Left ventricle myocardium inferior (tissue), 1 donor: ENCODE data around the gene CDH11. TPM values are rescaled to one million over a fixed set of nuclear protein-coding genes. Genes with fewer than 3 reads are reported as not detected.

Experiments used
- DNase-seq: peaks from one replicate; pipeline ENCODE4 v3.0.0-alpha.2; 2020
- H3K27ac ChIP-seq: fragments of 200-600 bp; replicated peaks from 2 replicates; pipeline ENCODE4 v1.8.0; 2021
- H3K27me3 ChIP-seq: fragments of 200-600 bp; 2 replicates; pipeline ENCODE4 v1.8.0; 2021; ENCODE audit warnings: low read depth
- H3K36me3 ChIP-seq: fragments of 200-600 bp; 2 replicates; pipeline ENCODE4 v1.8.0; 2021
- H3K4me1 ChIP-seq: fragments of 200-600 bp; 2 replicates; pipeline ENCODE4 v1.8.0; 2021
- H3K4me3 ChIP-seq: fragments of 200-600 bp; 2 replicates; pipeline ENCODE4 v1.8.0; 2021; ENCODE audit warnings: mild to moderate bottlenecking, moderate library complexity
- H3K9me3 ChIP-seq: fragments of 200-600 bp; replicated peaks from 2 replicates; pipeline ENCODE4 v1.8.0; 2021
- intact Hi-C: fragments of 100-400 bp; cut with micrococcal nuclease; formaldehyde crosslinking; loops from one replicate; pipeline ENCODE4 v1.11.0; 2022
- total RNA-seq: library from RNA; stranded (reverse); fragmentation: NEBNext Ultra II Directional; extraction: Animal tissue kit (Norgen Biotek cat#: 25700); gene quantifications from one replicate; pipeline ENCODE4 v1.2.1, GENCODE V29; 2021
- TF ChIP-seq, protein P1 (sequence below): fragments of 200-600 bp; IDR thresholded peaks from 2 replicates; pipeline ENCODE4 v1.8.0; 2021; ENCODE audit warnings: antibody characterized with exemption, mild to moderate bottlenecking, borderline replicate concordance
- donor health status: DM: no; HTN: yes; CAD: no; lungs with severe emphysema.

CDH11 gene
- total RNA-seq, 1 donor from 2014 or later = 20.9 TPM

DNA sequence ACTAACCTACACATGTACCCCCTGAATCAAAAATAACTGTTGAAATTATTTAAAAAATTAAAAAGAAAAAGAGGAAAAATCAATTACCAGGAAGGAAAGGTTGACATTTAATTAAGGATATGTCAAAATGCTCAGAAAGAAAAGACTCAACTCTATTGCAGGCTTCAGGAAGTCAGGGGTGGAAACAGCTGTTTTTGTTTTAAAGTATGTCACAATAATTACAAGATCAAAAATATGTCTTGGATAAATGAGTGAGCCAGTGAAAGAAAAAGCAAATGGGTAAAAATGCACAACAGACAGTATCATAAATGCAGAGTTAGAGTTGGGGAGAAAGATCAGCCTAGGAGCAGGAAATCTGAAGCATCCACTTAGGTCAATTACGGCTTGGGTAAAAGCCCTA, 146.0 kb downstream of the CDH11 start:
- H3K4me1 ChIP-seq = no peaks in the 10 kb centered on the region
- no peak overlapping the region for H3K4me3 ChIP-seq
- H3K9me3 ChIP-seq = no peaks in the 10 kb centered on the region
- peaks cover 4% of the 10 kb centered on the region for H3K36me3 ChIP-seq
- no peak overlapping the region for H3K27ac ChIP-seq
- TF ChIP-seq, protein P1, sequence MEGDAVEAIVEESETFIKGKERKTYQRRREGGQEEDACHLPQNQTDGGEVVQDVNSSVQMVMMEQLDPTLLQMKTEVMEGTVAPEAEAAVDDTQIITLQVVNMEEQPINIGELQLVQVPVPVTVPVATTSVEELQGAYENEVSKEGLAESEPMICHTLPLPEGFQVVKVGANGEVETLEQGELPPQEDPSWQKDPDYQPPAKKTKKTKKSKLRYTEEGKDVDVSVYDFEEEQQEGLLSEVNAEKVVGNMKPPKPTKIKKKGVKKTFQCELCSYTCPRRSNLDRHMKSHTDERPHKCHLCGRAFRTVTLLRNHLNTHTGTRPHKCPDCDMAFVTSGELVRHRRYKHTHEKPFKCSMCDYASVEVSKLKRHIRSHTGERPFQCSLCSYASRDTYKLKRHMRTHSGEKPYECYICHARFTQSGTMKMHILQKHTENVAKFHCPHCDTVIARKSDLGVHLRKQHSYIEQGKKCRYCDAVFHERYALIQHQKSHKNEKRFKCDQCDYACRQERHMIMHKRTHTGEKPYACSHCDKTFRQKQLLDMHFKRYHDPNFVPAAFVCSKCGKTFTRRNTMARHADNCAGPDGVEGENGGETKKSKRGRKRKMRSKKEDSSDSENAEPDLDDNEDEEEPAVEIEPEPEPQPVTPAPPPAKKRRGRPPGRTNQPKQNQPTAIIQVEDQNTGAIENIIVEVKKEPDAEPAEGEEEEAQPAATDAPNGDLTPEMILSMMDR = no peak
- DNase-seq = no peak
- no peaks in the 10 kb centered on the region for H3K27me3 ChIP-seq
- intact Hi-C loops = no loop called here

- Histone ChIP-seq H3K27ac (no peak overlapping the region), H3K27me3 (no peaks in the 10 kb centered on the region), H3K36me3 (peaks cover 4% of the 10 kb centered on the region), H3K4me1 (no peaks in the 10 kb centered on the region), H3K4me3 (no peak overlapping the region), H3K9me3 (no peaks in the 10 kb centered on the region)
- no peak for DNase-seq
- intact Hi-C loops = no loop called here
- TF ChIP-seq, protein P1 = no peak
These were observed 147.5 kb downstream of the CDH11 start for GRCh38 chr16:64974381-64974780.

DNA sequence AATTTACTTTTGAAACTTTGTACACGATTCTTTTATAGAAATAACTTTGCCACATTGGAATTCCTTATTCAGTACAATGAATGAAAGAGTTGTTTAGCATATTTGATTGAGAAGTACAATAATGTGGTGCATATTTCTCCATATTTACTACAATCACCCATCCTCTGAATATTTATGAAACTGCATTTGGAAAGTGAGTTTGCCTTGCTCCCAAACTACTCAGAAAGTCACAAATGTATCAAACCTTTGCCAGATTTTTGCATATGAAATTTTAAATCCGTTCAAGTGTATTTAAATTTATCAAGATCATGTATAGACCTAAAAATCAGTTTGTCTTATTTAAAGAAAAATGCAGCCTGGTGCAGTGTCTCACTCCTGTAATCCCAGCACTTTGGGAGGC, 148.7 kb downstream of the CDH11 start:
- Histone ChIP-seq H3K27ac (no peak overlapping the region), H3K36me3 (peaks cover 4% of the 10 kb centered on the region), H3K4me3 (no peak overlapping the region), H3K9me3 (no peaks in the 10 kb centered on the region), H3K4me1 (no peaks in the 10 kb centered on the region), H3K27me3 (no peaks in the 10 kb centered on the region)
- DNase-seq = no peak
- intact Hi-C loops = no loop called here
- TF ChIP-seq, protein P1 = no peak

GRCh38 chr16:64971171-64971570, 150.7 kb downstream of the CDH11 start:
- TF ChIP-seq, protein P1 = no peak
- no peaks in the 10 kb centered on the region for H3K9me3 ChIP-seq
- no peak for DNase-seq
- H3K4me3 ChIP-seq = no peak overlapping the region
- H3K36me3 ChIP-seq = peaks cover 4% of the 10 kb centered on the region
- no peak overlapping the region for H3K27ac ChIP-seq
- no peaks in the 10 kb centered on the region for H3K27me3 ChIP-seq
- intact Hi-C loops = no loop called here
- no peaks in the 10 kb centered on the region for H3K4me1 ChIP-seq

DNA sequence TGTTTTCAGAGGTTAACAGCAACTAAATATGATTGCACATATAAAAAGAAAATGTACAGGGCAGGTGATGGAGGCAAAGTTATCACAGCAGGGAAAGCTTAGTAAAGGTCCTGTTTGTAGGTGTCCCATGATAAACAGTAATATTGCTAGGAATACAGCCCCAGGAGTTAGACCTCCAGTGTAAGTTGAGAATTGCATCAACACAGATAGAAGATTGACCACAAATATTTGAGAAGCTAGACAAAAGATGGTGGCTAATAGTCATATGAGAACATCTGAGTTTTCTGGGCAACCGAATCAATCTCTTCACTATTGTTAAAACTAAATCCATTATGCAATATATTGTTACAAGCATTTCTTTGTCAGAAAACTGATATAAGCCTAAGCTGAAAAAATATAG, 152.6 kb downstream of the CDH11 start:
- Histone ChIP-seq H3K36me3 (peaks cover 4% of the 10 kb centered on the region), H3K4me3 (no peak overlapping the region), H3K27me3 (no peaks in the 10 kb centered on the region), H3K4me1 (no peaks in the 10 kb centered on the region), H3K9me3 (no peaks in the 10 kb centered on the region), H3K27ac (no peak overlapping the region)
- DNase-seq = no peak
- intact Hi-C loops = no loop called here
- TF ChIP-seq, protein P1 = no peak

DNA sequence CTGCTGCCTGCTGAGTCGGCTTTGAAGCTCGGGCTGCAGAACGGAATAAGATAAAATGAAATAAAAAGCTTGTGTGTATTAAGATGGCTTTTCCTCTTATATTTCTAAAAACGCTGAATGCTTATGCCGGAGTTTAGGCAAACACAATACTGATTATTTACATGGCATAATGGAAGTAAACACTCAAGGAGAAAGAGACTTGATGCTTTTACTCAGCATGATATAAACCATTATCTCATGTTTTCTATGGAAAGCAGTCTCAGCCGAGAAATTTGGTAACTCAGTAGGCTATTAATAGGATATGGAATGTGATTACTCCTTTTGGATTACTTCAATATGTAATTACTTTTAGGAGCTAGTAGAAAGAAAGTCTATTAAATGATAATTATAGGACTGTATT, 153.3 kb downstream of the CDH11 start:
- Histone ChIP-seq H3K27ac (no peak overlapping the region), H3K36me3 (peaks cover 4% of the 10 kb centered on the region), H3K9me3 (no peaks in the 10 kb centered on the region), H3K27me3 (no peaks in the 10 kb centered on the region), H3K4me3 (no peak overlapping the region), H3K4me1 (no peaks in the 10 kb centered on the region)
- TF ChIP-seq, protein P1 = no peak
- intact Hi-C loops = no loop called here
- DNase-seq = no peak
